HL-60 (cell line): ENCODE measurements around the gene PRKCE.

Experiments used
- POLR2AphosphoS5 ChIP-seq: IDR thresholded peaks from 2 replicates; pipeline ENCODE4 v1.6.1; 2012; ENCODE audit warnings: low read depth
- SPI1 ChIP-seq: IDR thresholded peaks from 2 replicates; pipeline ENCODE4 v1.6.1; 2012; ENCODE audit warnings: low read depth, mild to moderate bottlenecking, borderline replicate concordance
- TF ChIP-seq, protein P1 (sequence below): IDR thresholded peaks from one replicate; pipeline ENCODE4 v1.5.1; 2011; ENCODE audit warnings: low read length, control low read depth, inconsistent platforms; ENCODE audit not compliant: insufficient read depth
- TF ChIP-seq, protein P2 (sequence below): IDR thresholded peaks from 2 replicates; pipeline ENCODE4 v1.6.1; 2012; ENCODE audit warnings: low read depth; ENCODE audit not compliant: insufficient replicate concordance

DNA sequence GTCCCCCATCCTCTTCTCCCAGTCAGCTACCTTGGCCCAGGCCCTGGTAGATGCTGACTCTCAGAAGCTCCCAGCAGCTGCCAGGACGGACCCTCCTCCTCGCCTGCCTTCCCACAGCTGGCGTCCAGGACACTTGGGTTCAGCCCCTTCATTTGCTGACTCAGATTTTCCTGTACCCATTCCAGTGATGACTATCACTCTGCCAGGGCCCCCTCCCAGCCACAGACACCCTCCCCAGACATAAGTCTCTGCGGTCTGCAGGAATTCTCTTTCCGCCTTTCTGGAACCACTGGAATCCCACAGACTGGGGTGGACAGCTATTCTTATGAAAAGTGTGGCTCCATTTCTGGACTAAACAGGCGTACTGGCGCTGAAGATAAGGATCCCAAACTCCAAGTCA, 385.5 kb downstream of the PRKCE start:
- TF ChIP-seq, protein P1, sequence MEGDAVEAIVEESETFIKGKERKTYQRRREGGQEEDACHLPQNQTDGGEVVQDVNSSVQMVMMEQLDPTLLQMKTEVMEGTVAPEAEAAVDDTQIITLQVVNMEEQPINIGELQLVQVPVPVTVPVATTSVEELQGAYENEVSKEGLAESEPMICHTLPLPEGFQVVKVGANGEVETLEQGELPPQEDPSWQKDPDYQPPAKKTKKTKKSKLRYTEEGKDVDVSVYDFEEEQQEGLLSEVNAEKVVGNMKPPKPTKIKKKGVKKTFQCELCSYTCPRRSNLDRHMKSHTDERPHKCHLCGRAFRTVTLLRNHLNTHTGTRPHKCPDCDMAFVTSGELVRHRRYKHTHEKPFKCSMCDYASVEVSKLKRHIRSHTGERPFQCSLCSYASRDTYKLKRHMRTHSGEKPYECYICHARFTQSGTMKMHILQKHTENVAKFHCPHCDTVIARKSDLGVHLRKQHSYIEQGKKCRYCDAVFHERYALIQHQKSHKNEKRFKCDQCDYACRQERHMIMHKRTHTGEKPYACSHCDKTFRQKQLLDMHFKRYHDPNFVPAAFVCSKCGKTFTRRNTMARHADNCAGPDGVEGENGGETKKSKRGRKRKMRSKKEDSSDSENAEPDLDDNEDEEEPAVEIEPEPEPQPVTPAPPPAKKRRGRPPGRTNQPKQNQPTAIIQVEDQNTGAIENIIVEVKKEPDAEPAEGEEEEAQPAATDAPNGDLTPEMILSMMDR, result no peak
- no peak for TF ChIP-seq POLR2AphosphoS5
- TF ChIP-seq, protein P2, sequence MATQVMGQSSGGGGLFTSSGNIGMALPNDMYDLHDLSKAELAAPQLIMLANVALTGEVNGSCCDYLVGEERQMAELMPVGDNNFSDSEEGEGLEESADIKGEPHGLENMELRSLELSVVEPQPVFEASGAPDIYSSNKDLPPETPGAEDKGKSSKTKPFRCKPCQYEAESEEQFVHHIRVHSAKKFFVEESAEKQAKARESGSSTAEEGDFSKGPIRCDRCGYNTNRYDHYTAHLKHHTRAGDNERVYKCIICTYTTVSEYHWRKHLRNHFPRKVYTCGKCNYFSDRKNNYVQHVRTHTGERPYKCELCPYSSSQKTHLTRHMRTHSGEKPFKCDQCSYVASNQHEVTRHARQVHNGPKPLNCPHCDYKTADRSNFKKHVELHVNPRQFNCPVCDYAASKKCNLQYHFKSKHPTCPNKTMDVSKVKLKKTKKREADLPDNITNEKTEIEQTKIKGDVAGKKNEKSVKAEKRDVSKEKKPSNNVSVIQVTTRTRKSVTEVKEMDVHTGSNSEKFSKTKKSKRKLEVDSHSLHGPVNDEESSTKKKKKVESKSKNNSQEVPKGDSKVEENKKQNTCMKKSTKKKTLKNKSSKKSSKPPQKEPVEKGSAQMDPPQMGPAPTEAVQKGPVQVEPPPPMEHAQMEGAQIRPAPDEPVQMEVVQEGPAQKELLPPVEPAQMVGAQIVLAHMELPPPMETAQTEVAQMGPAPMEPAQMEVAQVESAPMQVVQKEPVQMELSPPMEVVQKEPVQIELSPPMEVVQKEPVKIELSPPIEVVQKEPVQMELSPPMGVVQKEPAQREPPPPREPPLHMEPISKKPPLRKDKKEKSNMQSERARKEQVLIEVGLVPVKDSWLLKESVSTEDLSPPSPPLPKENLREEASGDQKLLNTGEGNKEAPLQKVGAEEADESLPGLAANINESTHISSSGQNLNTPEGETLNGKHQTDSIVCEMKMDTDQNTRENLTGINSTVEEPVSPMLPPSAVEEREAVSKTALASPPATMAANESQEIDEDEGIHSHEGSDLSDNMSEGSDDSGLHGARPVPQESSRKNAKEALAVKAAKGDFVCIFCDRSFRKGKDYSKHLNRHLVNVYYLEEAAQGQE, result no peak
- no peak for TF ChIP-seq SPI1
